HG03354 (cell line): ENCODE measurements around the gene TSC22D2.

ENCODE experiments used
- ATAC-seq: cut with Tn5 transposase; IDR thresholded peaks from one replicate; pipeline ENCODE4 v1.9.1; 2021; ENCODE audit warnings: mild to moderate bottlenecking; ENCODE audit not compliant: unreplicated experiment, poor library complexity, severe bottlenecking

The TSC22D2 gene

DNA sequence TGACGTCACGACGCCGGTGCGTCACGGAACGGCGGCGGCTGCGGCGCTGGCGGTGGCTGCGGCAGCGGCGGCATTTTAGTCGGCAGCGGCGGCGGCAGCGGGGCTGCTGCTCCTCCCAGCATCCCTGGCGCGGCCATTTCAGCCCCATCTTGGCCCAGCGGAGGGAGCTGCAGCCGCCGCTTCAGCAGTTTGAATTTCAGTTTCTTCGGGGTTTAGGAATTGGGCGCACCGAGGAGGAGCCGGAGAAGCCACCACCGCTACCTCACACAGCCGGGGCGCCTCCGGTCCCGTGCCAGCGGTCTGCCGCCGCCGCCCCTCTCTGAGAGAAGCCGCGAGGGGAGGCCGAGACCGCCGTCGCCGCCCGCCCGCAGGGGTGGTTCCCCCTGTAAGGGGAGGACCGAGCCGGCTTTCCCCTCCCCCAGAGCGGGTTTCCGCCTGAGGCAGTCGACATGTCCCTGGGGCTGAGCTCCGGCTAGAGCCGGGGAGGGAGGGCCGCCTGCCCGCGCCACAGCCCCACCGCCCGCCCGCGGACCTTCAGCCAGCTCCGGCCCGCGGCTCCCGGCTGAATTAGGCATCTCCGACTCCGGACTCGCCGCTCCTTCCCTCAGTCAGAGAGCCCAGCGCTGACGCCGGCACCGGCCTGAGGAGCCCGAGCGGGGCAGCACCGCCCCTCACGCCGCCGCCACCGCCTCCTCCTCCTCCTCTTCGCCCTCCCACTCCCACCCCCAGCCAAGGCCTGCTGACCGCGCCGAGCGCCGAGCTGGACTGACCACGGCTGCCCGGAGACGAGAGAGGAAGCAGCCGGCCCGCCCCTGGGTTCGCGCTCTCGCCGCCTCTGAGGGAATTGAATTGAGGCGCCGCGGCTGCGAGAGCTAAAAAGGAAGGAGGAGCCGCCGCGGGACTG, at the start of gene TSC22D2:
TSS of gene TSC22D2 (plus strand) at position 78 of the 904 bp plus-strand sequence. CDS start 1,053 bp downstream, outside the sequence.
- peak; percentile 70 for ATAC-seq

DNA sequence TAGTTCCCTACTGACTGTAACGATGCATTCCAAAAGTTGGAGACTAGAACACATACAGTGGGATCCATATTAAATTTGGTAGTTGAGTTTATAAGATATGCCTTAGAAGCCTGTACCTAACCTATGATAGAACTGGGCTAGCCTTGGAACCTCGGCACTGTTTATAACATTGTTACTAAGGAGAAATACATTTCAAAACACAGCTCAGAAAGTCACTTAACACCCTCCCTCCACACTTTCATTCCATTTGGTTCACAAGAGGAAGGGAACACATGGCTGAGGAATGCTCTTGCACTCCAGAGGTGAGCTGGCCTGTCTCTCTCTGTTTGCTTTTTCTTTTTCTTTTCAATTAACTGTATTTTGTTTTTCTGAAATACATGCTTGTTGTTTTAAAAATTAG, 48.7 kb upstream of the TSC22D2 start:
- no peak for ATAC-seq

DNA sequence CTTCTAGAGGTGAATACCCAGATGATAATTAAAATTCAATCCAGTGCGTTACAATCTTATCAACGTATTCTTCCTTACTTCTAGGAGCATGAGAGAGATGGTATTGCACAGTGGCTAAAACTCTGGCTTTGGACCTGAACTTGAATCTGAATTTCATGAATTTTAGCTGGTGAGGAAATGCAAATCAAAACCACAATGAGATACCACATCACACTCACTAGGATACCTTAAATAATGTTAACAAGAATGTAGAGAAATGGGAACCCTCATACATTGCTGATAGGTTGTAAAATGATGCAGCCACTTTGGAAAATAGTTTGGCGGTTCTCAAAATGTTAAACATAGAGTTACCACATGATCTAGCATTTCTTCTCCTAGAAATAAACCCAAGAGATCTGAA, 47.1 kb upstream of the TSC22D2 start:
- no peak for ATAC-seq

DNA sequence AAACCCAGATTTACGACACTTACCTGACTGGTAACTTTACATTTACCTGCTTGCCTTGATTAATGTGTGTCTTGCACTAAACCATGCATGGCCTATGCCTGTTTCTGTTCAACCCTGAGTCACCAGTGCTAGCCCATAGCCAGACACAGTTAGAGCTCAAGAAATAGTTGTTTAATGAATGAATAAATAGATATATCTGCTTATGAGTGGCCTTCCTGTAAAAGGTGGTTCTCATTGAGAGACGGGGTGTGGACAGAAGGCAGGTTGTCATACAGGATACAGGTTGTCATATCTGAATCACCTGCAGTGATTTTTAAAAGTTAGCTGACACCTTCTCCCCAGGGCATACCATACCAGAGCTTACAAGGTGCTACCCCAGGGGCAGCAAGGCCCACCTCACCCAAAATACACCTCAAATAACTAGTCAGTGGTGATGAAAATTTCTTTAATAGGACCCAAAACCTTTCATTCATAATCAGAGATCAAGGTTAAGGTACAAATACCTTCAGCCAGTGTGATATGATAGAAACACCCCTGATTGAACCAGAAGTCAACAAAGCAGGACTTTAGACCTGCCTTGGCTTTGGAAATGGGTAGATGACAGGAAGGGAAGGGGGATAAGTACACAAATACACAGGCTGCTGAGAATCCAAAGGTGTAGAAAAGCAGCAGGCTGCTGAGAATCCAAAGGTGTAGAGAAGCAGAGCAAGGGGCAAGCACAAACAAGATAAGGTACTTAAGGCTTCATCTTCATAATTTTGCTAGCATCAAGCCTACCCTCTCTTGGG, 45.4 kb upstream of the TSC22D2 start:
- ATAC-seq = no peak

DNA sequence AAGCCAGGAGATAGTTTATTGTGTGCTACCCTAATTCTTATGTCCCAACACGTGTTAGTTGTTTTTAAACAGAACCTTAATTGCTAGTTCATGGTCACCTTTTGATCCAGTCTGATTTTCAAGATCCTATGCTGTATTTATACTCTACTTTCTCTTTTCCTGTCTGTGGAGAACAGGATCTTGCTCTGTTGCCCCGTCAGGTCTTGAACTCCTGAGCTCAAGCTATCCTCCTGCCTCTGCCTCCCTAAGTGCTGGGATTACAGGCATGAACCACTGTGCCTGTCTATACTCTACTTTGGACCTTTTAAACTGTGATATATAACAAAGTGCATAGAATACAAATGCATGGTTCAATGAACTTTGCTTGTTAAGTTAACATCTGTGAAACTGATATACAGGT, 44.7 kb upstream of the TSC22D2 start:
- ATAC-seq = no peak

DNA sequence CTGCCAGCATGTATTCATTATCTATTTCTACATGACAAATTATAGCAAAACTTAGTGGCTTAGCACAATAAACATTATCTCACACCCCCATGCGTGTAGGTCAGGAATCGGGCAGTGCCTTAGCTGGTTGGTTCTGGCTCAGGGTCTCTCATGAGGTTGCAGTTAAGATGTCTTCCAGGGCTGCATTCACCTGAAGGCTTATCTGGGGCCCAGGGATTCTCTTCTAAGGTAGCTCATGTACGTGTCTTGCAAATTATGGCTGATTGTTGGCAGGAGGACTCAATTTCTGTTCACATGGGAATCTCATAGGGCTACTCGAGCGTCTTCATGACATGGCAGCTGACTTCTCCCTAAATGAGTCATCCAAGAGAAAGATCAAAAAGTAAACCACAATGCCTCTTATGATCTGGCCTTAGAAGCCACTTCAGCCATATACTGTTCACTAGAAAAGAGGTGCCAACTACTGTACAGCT, 42.9 kb upstream of the TSC22D2 start:
- no peak for ATAC-seq

DNA sequence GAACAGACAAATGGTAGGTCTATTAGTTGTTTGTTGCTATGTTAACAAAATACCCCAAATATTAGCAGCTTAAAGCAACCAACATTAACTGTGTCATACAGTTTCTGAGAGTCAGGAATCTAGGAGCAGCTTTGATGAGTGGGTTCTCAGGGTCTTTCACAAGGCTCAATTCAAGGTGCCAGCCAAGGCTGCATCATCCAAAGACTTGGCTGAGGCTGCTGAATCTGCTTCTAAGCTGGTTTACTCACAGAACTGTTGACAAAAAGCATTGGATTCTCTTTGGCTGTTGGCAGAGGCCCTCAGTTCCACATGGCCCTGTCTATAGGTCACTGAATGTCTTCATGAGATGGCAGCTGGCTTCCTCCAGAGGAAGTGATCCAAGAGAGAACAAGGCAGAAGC, 40.3 kb upstream of the TSC22D2 start:
- no peak for ATAC-seq

DNA sequence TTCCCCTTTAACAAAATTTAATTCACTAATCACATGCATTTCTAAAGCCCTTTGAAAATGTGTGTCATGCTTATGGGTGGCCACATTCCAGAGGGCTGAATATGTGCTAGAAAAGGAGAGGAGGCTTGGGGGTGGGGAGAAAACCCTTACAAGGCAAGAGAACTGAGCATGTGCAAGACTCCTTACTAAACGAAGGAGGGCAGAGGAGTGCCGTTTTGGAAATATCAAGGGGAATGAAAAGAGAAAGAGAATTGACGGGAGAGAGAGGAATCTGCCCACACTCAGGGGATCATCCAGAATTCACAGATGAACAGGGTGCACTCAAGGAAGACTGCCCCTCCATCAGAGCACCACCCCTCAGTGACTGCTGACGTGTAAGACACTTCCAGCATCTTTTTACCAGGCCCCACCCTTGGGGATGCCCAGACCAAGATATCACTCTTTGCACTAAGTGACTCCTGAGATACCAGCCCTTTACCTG, 37.9 kb upstream of the TSC22D2 start:
- ATAC-seq = no peak

DNA sequence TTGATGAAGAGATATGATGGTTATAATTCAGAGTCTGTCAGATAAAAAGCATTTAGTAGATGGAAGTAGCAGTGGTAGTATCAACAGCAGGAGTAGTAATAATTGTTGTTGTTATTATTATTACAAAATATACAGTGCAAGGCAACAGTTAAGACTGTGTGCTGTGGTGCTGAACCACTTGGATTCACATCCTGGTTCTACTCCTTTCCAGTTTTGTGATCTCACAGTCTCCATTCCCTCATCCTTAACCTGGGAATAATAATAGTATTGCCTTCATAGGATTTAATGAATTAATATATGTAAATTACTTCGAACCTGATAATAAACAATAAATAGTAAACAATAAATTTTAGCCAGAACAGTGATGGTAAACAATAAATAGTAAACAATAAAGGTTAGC, 37.1 kb upstream of the TSC22D2 start:
- no peak for ATAC-seq

DNA sequence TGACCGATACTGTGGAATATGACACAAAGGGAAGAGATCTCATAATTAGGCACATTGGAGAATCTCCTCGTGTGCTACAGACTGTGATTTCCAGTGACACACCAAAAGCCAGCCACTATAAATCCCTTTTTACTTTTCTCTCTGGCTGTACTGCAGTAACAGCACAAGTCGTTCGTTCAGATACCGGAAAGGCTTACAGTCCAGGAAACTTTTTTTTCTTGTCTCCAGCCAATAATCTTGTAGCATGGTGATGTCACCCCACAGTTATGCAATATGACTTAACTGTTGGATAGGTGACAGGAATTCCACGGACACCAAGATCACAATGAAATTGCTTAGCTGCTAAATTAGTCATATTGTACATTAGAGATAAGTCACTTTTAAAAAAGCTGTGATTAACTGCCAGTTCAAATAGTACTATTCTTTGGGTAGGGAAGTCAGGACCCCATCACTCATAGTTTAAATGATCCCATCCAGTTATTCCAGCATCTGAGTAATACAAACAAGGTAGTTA, 36.3 kb upstream of the TSC22D2 start:
- ATAC-seq = no peak

DNA sequence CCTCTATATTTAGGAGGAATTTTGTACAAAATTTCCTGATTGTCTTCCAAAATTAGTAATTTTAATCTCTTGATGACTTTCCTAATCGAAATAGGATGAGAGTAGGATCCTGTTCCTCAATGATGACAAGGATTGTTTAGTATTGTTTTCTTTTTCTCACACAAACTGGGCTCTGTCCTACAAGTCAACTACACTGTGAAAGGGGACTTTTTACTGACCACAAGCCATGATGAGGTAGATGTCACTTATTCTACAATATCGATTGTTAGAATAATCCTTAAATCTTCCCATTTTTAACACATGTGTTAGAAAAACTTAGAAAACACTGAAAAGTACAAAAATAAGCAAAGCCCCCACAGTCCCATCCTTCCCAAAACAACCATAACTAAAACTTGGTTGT, 35.8 kb upstream of the TSC22D2 start:
- no peak for ATAC-seq

DNA sequence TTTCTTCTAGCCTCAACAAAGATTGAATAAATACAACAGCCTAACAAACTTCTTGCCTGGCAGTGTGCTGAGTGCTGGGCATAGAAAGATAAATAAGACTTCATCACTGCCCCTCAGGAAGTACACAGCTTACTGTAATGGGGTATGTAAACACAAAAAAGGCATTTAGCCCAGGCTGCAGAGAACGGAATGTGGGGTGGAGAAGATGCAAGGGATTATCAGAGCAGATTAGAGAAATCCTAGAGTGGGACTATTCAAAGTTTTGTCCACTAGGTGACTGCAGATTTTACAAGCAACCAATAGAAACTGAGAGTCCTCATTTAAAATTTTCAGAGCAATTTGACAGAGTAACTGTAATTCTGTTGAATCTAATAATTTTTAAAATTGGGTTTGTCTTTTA, 35.4 kb upstream of the TSC22D2 start:
- peak; percentile 63 for ATAC-seq

DNA sequence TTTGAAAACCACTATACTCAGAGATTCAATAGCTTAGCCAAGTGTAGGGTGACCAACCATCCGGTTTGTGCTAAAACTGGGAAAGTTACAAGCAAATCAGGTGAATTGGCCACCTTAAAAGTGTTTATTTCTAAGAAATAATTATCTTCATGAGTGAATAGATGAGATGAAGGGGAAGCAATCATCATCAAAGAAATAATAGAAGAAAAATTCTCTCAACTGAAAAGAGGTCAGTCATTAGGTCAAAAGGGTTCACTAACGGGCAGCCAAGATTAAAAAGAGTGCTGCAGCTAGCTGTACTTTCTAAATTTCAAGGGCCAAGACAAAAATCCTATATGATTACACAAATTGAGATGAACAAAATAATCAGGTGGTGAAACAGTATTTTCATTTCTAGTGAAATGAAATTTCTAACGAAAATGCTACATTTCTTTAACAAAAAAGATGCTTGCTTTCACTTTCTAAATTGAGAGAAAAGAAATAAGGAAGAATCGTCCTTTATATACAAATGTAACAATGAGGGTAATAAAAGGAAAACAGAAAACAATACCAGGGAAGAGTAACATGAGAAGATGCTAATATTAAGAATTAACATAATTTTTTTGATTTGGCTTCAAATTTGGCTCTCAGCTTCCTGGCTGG, 34.7 kb upstream of the TSC22D2 start:
- no peak for ATAC-seq

DNA sequence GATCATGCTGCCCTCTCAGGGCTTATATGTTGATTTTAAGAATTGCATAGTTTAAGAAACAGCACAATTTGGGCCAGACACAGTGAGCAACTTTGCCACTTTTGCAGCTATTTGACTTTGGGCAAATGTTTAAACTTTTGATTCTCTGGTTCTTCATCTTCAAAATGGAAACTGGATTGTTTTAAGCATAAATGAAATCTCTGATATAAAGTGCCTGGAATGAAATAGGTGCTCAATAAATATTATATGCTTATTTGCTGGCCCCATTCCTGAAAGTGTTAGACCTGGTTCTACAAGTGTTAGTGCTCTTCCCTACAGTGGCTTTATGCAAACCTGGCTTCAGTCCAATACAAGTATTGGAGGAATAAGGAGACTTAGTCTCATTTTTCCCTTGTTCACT, 33.1 kb upstream of the TSC22D2 start:
- ATAC-seq = no peak

DNA sequence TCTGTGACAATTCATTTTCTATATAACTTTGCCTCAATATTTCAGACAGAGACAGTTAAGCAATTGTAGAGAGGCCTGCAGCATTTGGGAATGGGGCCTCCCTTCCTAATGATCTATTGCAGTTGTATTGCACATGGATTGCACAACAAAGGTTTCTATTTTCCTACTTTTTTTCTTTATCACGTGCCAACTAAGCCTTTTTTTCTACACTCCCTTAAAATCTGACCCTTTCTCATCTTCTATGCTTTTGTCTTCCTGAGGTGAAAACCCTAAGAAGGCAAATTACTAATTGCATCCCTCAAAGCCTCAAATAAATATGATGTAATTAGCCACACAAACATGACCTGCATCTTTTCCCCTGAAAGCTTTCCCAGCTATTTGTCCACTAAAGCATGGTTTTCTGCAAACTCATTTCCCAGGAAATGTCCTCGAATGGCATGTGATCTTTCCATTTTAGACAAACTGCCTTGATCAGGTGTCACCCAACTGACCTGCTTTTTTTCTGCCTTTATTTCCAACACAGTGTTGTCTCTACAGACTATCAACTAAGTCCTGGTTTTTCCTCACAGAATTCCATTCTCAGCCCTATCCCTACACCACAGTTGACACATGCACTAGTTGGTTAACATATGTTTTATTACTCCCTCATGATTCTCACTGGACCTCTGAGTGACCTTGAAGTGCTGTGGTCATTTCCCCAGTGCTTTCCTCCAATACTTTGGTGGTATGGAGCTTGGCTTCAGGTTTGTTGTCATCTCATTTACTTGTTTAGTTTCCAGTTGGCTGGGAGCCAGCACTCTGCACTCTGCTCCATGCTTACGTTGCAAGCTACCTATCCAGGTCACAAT, 31.9 kb upstream of the TSC22D2 start:
- no peak for ATAC-seq

DNA sequence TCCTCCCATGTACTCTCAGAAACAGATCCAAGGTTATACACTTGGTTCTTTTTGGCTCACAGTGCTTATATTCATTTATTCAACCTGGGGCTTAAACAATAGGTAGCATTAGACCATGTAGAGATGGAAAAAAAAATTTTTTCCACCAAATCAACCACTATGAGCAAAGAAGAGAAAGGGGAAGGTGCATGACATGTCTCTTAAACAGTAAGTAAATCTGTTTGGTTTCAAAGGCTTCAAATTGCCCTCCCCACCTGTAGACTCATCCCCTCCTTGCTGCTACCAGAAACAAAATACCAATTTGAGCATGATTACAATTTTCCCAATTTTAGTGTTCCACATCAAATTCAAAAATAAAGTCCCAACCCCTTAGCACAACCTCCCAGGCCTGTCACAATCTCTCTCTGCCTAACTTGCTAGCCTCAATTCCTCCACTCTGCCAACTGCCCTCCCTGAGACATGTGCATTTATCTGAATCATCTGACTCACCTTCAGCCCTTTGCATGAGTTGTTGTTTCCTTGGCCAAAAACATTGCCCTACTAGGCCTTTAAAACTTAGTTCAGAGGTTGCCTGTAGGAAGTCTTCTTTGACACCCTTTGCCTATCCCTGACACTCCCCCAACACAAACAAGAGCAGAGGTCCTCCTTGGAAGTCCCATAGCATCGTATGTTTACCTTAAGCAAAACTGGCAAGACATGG, 30.3 kb upstream of the TSC22D2 start:
- ATAC-seq = no peak

DNA sequence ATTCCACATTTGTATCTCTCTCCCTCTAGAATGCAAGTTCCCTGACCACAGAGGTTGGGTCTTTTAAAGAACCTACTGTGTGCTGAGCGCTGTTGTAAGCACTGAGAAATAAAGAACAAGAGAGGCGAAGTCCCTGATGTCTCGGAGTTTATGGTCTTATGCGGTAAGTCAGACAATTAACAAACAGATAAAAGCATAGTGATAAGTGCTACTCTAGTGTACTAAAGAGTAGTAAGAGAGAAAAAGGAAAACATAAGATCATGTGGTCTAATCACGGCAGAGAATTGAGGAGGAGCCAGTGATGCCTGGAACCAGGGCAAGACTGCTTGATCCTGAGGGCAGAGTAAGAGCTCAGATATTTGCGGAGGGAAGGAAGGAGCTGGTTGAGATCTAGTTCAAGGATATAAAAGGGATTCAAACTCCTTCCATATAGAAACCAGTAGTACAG, 29.8 kb upstream of the TSC22D2 start:
- no peak for ATAC-seq

DNA sequence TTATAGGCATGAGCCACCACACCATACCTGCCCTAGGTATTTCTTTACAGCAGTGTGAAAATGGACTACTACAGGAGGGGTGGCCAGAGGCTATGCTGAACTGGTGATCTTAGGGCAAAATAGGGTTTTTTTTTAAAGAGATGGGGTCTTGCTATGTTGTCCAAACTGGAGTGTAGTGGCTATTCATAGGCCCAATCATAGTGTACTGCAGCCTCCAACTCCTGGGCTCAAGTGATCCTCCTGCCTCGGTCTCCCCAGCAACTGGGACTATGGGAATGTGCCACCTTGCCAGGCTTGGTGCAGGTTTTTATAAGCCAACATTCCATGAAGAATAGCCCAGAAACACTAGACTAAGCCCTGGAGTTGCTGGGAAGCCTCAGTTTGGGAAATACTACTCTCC, 28.6 kb upstream of the TSC22D2 start:
- no peak for ATAC-seq
